Activated CD4-positive, alpha-beta T cell treated with anti-CD3 and anti-CD28 coated beads, Interleukin-10, Interleukin-2, amounts not matched to agents 100 ng/mL and 50 ng/mL, durations not matched to agents 16 hours and 8 hours (primary cell): ENCODE data around the gene RBMS3.
"Not testable (repeated sequence)": the region's sequence is repeated elsewhere in the genome, so short reads cannot be mapped to it uniquely, and the experiment has no call there.

ENCODE experiments used
- DNase-seq: peaks from one replicate; pipeline ENCODE4 v3.0.0-alpha.2; 2020

Gene RBMS3

DNA sequence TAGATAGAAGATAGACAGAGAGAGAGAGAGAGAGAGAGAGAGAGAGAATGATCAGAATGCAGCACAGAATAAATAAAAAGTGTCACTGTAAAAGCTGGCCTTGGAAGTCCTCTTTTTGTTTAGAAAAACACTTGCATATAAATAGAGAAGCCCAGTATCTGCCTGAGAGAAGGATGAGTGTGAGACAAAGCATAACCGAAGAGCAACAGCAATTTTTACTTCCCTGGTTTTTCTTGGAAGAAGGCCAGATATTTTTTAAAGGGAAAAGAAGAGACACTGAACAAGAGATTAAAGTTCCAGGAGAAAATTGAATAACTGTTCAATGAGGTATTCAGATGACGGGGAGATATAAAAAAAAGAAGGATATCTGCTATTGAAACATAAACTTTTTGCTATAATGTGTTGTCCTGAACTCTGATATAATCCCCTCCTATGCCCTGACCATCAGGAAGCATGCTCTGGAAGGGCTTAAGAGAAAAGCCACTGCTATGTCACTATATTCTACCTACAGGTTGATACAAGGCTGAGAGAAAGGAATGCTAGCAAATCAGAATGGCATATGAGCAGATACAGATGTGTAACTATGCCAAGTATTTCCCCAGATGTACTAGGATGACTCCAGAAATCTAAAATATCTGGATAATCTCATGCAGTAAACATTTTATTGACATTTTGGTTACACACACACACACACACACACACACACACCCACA lies 358.9 kb downstream of the RBMS3 start:
- no peak for DNase-seq

DNA sequence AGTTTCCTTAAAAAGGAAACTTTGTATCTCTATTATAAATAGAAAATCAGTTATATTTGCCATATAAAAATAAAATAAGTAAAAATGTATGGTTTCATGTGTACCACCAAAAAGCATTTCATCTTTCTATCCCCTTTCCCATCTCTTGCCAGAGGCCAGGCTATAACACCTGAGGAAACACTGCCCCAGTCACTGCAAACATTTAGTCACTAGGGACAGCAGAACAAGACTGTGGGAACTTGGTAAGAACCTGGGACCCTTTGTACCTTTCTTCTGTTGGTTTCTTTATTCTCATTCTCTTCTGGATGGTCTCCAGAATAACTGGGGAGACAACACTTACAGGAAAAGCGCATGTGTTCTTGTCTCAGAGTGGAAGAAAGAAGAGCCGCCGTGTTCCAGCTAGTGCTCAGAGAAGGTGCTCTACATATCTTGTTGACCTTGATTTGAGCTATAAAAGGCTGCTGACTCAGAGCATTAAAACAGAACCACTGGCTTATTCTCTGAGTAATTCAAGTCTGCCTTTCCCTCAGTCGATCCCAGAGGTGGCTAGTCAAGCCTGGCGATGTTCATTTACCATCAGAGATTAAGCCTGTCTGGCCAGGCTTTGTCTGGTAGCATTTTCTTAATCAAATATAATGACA lies 361.6 kb downstream of the RBMS3 start:
- DNase-seq, result no peak

- DNase-seq, result no peak
Observed at GRCh38 chr3:29643034-29643425, 362.2 kb downstream of the RBMS3 start.

DNA sequence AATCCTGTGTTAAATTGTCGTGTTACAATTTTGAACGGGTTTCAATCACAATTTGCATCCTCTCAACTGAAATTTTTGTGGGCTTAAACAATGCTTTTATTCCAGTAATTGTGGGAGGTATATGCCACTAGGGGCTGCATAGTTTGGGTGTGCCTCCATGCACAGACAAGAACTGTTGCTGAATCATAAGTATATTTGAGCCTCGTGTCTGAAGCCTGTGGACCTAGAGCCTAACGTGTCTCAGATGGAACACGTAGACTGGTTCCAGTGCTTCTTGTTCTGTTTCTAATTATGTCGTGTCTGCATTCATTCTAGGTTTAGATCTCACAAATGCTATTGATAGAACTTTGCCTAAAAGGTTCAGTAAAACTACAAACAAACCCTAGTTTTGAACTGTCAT lies 363.4 kb downstream of the RBMS3 start:
- DNase-seq, result no peak

DNA sequence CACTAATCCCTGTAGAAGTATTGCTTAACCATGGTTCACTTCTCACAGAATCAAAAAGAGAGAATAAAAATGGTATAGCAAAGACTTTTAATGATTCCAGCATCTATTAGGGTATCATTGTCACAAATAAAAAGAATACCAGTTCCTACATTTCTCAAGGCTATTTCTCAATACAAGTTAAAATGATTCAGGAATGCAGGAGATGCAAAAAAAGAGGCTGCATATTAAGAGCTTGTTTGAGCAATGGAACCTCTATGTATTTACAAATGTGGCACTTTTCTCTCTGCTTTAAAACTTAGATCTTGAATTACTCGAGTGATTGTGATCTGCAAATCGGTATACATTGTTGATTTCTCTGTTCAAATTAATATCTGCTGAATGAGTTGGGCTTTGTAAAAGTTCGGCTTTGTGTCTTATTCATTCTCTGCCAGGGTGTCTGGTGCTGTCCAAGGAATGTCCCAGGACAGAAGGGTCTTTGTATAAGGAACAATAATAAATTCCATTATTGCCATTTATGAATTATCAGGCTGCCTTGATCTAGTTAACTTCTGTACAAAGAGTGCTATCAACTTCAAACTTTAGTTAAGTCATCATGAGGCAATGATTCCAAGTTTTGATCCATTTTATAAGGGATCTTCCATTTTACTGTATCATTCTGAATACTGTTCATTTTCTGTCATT lies 364.2 kb downstream of the RBMS3 start:
- no peak for DNase-seq

DNA sequence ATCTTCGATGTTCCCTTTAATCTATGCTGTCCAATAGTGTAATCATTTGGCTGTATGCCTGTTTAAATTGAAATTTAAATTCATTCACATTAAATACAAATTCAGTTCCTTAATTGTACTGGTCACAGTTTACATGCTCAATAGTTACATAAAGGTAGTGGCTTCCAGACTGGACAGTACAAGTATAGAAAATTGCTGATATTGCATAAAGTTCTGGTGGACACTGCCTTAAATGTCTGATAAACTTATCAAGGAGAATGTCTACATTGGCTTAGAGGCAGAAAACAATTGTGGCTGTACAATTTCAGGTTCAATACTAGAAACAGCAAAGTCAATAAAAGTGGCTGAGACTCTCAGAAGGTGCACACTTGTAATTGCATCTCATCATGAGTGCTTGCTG lies 365.2 kb downstream of the RBMS3 start:
- no peak for DNase-seq

GRCh38 chr3:29649815-29650547 lies 369.1 kb downstream of the RBMS3 start:
- no peak for DNase-seq

DNA sequence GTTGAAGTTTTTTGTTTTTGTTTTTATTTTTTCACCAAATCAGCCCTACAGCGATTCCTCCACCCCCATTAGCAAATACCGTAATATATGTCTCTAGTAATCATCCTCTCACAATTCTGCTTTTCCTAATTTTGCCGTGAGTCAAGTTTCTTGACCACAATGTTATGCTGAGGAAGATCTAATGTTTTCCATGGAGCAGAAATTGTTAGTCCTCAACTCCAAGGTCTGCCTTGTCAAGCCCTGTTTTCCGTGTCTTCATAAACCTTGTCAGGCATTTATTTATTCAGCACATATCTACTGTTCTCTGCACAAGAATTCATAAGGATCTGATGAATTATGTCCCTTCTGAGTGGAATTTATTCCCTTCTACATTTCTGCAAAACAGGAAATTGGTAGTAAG lies 372.8 kb downstream of the RBMS3 start:
- no peak for DNase-seq

GRCh38 chr3:29655015-29655747 lies 374.3 kb downstream of the RBMS3 start:
- DNase-seq, result no peak

DNA sequence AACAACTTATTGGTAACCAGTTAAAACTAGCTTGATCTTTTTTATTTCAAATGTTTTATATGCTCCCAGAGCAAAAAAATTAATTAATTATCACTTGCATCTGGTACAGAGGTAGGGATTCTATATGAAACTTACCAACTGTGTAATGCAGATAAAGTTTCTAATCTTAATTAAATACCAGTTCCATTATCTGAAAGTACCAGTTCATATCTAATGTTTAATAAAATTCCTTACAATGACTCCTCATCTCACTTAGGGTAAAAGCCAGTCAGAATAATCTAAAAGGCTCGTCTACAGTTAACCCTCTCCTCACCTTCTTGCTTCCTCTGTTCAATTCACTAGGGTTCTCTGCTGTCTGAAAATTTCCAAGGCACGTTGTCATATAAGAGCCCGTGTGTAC lies 384.8 kb downstream of the RBMS3 start:
- no peak for DNase-seq

DNA sequence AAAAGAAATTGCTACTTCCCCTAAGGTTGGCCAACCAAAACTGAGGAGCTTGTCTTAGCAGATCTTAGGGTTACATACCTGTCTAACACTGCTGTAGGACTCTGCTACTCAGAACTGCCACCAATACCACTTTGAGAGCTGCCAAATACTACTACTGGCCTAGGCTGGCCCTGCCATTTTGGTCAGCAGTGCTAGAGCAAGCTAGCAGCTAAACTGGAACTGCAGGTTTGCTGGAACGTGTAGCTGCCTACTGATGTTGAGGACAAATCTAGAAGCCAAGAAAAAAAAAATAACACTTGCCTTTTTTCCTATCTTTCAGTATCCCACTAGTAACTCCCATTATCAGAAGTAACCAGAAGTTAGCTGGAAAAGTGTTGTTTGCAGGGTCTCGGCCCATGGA lies 387.4 kb downstream of the RBMS3 start:
- no peak for DNase-seq

DNA sequence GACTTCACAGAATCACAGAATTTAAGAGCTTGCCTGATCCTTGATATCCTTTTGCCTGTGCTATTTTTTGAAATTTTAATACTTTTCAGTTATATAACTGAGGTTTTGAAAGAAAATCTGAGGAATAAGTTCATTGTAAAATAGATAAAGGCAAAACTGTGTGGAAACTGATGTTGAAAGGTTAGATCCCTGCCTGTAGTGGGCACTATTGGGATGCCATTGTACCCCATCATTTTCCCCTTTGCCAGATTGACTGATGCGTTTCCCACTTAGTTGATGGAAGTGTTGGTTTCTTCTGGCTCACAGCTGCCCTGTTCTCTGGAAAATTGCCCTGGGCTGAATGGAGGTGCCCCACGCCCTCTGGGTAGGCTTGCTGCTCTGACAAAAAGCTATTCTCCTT lies 387.9 kb downstream of the RBMS3 start:
- DNase-seq, result no peak

DNA sequence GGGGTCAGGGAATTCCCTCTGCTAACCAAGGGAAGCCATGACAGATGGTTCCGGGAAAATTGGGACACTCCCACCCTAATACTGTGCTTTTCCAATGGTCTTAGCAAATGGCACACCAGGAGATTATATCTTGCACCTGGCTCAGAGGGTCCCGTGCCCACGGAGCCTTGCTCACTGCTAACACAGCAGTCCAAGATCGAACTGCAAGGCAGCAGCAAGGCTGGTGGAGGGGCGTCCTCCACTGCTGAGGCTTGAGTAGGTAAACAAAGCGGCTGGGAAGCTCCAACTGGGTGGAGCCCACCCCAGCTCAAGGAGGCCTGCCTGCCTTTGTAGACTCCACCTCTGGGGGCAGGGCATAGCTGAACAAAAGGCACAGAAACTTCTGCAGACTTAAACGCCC lies 389.6 kb downstream of the RBMS3 start:
- DNase-seq, result not testable (repeated sequence)

DNA sequence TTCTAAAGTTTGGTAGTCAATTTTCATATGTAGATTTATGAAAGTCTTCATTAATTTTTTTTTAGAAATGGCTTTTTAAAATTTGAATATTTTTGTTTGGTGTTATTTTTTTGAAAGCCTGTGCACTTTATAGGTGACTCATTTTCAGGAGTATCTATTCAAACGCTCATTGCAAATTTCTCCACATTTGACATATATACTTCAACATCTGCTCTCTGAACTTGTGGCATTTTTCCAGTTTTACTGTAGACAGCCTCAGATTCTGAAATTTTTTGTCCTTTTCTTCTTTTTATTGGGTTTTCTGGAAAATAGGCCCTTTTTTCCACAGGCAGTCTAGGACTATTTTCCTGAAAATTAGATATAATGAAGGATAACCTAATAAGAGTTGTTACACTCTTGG lies 396.6 kb downstream of the RBMS3 start:
- no peak for DNase-seq

- no peak for DNase-seq
Observed at GRCh38 chr3:29679944-29680343, 399.1 kb downstream of the RBMS3 start.

DNA sequence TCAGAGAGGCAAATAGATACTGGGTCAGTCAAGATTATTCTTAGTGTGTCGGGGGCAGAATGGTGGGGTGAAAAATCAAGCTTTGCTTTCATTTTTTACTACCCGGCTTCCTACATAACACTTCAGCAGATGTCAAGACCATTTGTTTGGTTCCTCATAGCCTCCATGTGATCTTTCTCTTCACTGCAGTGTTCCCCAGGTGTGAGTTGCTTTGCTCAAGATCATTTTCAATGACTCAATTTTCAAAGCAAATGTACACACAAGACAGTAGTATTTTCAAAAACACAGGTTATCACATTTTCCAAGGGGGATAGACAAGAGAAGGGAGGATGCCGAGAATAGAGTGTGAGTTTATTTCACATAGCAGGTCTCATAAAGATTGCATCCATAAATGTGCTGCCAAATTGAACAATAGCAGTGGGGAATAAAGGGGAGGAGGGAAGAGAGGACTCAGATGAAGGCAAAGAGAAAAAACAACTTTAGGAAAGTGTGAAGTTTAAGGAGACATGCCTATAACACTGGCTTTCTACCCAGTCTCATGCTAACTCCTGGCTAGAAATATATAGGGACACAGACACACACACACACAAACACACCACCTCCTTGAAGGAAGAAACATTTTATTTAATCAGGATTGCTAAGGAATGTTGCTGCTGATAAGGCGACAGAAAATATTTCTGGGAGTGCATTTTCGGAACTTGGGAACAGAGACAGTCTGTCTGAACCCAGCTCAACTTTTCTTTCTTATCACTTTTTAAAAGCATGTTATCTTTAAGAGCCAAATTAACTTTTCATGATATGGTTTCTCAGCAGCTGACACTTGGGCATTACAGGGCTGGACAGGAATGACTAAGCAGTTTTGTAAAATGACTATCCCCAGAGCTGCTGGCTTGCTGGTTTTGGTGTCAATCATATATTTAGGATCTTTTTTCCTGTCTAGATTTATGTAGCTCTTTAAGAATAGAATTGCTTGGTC lies 402.4 kb downstream of the RBMS3 start:
- DNase-seq, result peak; percentile 55

- DNase-seq, result peak; percentile 84
Observed at GRCh38 chr3:29686889-29687592, 406.2 kb downstream of the RBMS3 start.

- DNase-seq, result no peak
Observed at GRCh38 chr3:29690686-29691353, 409.9 kb downstream of the RBMS3 start.

- no peak for DNase-seq
Observed at GRCh38 chr3:29693863-29694262, 413.0 kb downstream of the RBMS3 start.

DNA sequence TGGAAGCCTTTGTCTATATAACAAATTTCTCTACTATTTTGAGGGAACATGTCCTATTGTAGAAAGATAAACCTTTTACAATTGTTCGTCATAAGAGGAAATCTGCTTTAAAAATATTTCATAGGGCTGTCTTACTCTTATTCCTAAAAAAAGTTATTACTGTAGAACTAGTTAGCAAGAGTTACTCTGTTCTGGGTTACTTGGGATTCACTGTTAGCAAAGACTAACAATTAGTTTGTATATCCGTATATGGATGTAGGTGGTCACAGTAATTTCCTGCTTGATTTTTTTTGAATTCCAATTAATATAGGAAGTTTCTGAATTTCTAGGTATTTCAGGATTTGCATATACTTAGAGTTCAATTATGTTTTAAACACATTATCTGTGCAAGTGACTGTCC lies 413.5 kb downstream of the RBMS3 start:
- DNase-seq, result no peak
